NOMO-1 treated with DMSO at 0.1 percent for 48 hours (cell line): ENCODE results near the gene CREB3L2.
"Not testable (repeated sequence)": the region's sequence is repeated elsewhere in the genome, so short reads cannot be mapped to it uniquely, and the experiment has no call there.

Source experiments
- DNase-seq: peaks from one replicate; lab custom pipeline; 2025; ENCODE audit not compliant: unreplicated experiment; lab: John Stamatoyannopoulos, UW

CREB3L2 gene

GRCh38 chr7:137908106-137908505 lies 93.8 kb downstream of the CREB3L2 start:
- no peak for DNase-seq

- not testable (repeated sequence) for DNase-seq
Measured at GRCh38 chr7:137906636-137907035, 95.2 kb downstream of the CREB3L2 start.

- DNase-seq: no peak
Measured at GRCh38 chr7:137904833-137905232, 97.1 kb downstream of the CREB3L2 start.

GRCh38 chr7:137903382-137904169 lies 98.3 kb downstream of the CREB3L2 start:
- peak; percentile 63 for DNase-seq

GRCh38 chr7:137900137-137900536 lies 101.7 kb downstream of the CREB3L2 start:
- DNase-seq: no peak

- peak; percentile 48 for DNase-seq
Measured at GRCh38 chr7:137898839-137899721, 102.8 kb downstream of the CREB3L2 start.

GRCh38 chr7:137895301-137896221 lies 106.3 kb downstream of the CREB3L2 start:
- DNase-seq: no peak

- DNase-seq: no peak
Measured at GRCh38 chr7:137893143-137893742, 108.6 kb downstream of the CREB3L2 start.

- DNase-seq: no peak
Measured at GRCh38 chr7:137891016-137891655, 110.8 kb downstream of the CREB3L2 start.

GRCh38 chr7:137890449-137890921 lies 111.4 kb downstream of the CREB3L2 start:
- no peak for DNase-seq

GRCh38 chr7:137888241-137888640 lies 113.6 kb downstream of the CREB3L2 start:
- no peak for DNase-seq

- DNase-seq: no peak
Measured at GRCh38 chr7:137886746-137887145, 115.1 kb downstream of the CREB3L2 start.

GRCh38 chr7:137886281-137886680 lies 115.6 kb downstream of the CREB3L2 start:
- DNase-seq: no peak

GRCh38 chr7:137885678-137886077 lies 116.2 kb downstream of the CREB3L2 start:
- no peak for DNase-seq

- DNase-seq: no peak
Measured at GRCh38 chr7:137882806-137883205, 119.1 kb downstream of the CREB3L2 start.

GRCh38 chr7:137882261-137882668 lies 119.6 kb downstream of the CREB3L2 start:
- no peak for DNase-seq

- no peak for DNase-seq
Measured at GRCh38 chr7:137881607-137882260, 120.2 kb downstream of the CREB3L2 start.

GRCh38 chr7:137880432-137880831 lies 121.5 kb downstream of the CREB3L2 start:
- no peak for DNase-seq

- DNase-seq: no peak
Measured at GRCh38 chr7:137879357-137880158, 122.3 kb downstream of the CREB3L2 start.
